ENCODE results near the gene LEAP2.

GRCh38 chr5:132868754-132869153 is 4.7 kb upstream of the LEAP2 start:
- no peak for TF ChIP-seq CTCF (IDR thresholded peaks at IDR 0.05)
- TF ChIP-seq POLR2A (IDR thresholded peaks at IDR 0.05), result no peak
- TF ChIP-seq POLR2AphosphoS5 (IDR thresholded peaks at IDR 0.05; ENCODE audit: insufficient read depth in 1 of 2, low read depth in 1 of 2), result no peak

Data from vagina (tissue), 2 donors.